Muscle of back (tissue), 11 donors: ENCODE measurements around the gene FRYL. TPM values are rescaled to one million over a fixed set of nuclear protein-coding genes. Genes with fewer than 3 reads are reported as not detected.
"Not testable (repeated sequence)": the region's sequence is repeated elsewhere in the genome, so short reads cannot be mapped to it uniquely, and the experiment has no call there.

ENCODE experiments used
- DNase-seq, 3 donors: peaks; one replicate each; pipeline versions ENCODE4 v3.0.0 to v3.0.0-alpha.2; 2013
- polyA plus RNA-seq, 10 donors: library from polyadenylated mRNA; unstranded; fragments of 120-200 nt; gene quantifications; one replicate each; pipeline ENCODE4 v1.2.1, GENCODE V29; 2013; ENCODE audit not compliant: insufficient read length in 10 of 10

FRYL gene
- polyA plus RNA-seq, 10 donors = 17.1 to 36.9 (median 24.3) TPM

DNA sequence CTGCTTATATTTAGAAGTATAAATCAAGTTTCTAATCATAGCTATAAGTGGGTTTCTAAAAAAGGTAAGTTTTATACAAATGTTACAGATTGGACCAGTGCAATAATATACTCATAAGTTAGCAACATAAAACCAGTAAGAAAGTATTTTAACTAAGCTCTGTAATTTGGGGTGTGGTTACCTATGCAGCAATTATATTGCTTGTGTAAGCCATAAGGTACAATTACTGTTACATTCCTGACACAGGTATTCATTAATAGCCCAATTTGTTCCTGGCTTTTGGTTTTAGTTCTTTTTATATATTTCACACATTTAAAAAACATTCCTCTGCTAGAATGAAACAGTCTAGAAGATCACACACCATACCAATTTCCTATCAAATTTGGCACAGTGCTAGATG lies 115.1 kb downstream of the FRYL start:
- DNase-seq = no peak

DNA sequence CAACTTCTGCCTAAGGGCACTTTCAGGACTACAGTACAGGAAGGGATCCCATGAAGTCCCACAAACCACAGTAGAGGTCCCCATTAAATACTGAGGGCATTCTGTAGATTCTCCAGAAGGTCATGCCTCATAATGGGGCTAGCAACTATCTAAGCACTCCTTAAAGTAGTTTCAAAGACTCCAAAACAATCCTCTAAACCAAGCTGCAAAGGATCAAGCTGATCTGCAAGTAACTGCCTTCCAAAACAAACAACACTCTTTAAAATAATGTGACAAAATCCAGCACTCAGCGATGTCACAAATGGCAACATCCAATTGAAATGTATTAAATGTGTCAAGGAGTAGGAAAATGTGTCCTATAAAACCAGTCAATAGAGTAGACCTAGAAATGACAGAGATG lies 118.7 kb downstream of the FRYL start:
- DNase-seq = no peak

DNA sequence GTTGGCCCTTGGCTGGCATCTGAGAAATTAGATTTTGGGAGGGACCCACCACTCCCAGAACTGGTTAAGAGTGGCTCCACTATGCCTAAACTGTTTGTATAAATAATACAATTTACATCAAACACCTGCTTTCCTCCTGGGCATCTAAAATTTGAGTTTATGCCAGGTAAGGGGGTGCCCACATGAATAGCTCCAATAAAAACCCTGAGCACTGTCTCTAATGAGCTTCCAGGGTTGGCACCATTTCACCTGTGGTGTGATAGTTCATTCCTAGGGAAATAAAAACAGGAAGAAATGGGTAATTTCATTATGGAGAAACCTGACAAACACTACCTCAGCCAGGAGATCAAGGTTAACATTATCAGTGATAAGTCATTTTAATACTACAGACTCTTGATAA lies 119.7 kb downstream of the FRYL start:
- DNase-seq = no peak

DNA sequence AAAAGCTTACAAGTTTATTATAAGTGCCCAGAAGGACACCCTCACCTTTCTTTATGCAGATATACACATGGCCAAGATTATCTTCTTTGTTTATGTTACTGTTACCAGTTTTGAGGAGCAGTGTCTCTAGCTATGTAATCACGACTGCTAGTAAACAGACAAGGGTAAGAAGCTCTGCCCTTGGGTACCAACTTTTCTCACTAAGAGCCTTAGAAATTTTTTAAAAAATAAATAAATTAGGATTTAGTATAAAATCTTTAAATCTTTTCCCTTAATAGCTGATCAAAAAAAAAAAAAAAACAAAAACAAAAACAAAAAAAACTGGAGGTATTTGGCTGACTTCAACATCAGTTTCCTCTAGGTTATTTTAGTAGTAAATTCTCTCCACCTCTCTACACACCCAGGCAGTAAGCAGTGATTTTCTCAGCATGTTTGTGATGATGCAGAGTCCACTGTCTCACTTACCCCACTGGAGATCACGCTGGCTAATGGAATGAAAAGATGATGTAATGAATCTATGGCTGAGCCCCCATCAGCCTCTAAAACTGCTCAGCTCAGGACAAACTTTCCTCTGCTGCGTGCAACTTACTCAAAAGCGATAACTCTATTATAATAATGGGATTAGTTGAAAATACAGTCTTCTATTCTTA lies 125.9 kb downstream of the FRYL start:
- peak in 1 of 3 donors; percentile 39 for DNase-seq

DNA sequence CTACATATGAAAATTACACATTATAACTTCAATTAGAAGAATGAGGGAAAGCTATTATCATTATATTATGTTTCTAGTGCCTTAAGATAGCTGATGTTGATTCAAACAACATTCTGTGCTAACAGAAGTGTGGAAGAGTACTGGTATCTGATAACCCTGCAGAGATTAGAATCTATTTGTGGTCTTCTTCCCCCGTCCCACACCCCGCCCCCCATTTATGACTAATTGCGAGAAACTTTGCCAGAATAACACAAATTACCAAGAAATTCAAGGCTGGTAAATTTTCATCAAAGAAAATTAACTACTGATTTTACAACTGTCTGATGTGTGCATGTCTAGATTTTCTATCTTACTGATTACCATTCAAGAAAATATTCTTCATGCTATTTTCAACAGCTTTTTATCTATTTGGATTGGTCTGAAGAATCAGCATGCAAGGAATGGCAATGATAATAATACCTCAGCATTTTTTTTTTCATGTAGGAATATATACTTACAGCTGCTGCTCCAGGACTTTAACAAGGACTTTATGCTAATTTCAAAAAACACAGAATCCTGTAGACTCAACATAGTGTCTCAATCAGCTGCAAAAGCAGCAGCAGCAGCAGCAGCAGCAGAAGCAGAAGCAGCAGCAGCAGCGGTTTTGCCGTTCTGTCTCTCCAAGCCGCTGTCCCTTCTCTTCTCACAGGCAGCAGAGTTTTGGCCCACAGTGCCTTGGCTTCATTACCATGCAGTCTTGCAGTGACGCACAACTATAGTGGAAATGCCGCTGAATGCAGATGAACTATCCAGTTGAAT lies 126.7 kb downstream of the FRYL start:
- DNase-seq = peak; percentile 61 to 80 (median 72)

DNA sequence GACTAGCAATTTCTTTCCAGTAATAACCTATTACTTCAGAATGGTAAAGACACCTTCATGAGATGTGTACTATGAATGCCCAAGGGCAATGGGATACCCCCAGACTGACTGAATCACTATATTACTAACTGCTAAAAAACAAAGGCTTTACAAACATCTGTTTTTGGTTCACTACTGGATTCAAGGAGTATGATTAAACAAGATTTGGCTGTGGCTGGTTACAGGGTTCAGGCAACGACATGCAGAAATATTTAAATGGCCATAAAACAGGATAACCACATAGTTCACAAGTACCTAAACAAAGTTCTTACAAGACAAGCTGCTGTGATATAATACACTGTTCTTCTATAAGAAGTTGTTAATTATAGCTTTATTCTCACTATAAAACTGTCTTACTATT lies 128.2 kb downstream of the FRYL start:
- no peak for DNase-seq

DNA sequence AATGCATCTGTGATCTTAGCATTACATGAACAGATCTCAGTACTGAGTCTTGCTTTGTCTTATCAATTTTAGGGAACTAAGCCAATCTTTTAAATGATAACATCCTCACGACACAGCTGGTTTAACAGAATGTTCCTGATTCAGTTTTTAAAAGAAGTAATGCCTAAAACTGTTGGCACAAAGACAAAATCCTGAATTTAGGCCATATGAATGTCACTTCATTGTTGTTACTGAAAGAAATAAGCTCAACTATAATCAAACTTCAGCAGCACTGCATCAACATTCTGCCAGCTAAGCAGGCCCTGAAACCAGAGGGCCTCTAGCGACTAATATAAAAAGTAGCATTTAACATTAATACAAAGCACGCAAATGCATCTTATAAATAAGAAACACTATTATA lies 130.6 kb downstream of the FRYL start:
- no peak for DNase-seq

DNA sequence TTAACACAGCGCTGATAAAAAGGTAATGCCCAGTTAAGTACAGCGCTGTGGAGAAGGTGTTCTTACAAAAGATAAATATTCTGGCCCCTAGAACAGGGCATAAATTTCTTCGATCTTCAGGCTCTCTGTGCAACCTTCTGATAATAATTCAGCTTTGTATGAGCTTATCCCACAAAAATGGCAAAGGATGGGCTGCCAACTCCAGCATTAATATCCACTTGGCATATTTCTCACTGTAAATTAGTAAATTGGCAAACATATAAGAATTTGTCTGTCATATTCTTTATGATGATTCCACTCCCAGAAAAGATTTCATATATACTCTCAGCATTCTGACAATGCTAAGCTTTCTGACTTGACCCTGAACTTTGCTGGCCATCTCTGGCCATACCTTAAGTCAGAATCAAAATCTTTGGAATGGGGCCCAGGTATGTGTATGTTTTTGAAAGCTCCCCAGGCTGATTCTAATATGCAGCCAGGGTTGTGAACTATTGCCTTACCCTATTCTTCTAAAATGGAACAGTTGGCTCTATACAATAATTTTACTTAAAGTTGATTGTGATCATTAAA lies 134.8 kb downstream of the FRYL start:
- DNase-seq = no peak

DNA sequence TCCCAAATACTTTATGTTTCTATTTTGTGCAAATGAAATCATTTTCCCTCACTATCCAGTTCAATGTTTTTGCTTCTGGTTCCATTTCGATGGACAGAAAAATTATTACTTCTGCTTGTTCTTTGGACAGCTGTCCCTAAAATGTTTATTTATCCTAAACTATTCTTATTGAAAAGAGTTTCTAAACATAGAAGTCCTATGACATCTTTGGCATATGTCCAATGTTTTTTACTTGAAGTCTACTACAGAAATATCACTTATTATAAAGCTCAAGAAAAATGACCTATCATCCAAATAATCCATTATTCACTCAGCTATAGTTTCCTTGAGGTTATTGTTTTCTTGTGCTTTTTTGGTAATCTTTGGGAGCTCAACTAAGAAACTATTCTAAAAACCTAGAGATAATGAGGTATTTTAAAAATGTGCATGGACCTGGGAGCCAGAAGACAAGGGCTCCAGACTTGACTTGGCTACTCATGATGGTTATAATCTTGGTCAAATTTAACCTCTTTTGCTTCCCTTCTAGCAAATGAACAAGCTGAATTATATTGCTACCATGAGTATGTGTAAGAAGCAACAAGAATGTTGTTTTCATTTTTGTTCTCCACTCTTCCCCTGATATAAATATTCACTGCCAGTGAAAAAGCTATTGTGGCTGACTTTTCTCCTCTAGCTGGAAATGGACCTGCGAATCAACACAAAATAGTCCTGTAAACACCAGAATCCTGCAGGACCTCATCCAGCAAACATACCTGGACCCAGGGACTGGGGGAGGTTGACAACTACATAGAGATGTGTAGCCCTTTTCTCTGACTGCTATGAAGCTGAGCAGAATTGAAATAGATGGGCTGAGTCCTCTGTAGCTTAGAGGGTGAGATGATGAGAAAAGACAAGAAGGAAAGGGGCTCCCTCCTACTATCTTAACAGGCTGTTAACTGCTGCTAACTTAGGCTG lies 137.4 kb downstream of the FRYL start:
- DNase-seq = no peak

DNA sequence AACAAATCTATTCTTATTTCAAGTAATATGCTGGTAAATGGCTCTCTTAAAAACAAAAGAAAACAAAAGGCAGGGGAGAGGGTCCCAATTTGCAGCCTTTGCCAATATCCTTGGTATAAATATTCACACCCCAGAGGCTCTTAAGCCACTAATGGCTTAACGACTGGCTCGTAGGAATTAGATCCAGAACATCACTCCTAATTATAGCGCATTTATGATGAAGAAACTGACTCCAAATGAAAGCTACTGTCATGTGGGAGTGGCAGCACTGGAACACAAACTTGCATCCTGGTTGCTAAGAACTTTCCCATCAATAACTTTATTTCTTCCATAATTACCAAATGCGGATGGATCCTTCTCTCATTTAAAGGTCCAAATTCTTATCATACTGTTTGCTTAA lies 138.7 kb downstream of the FRYL start:
- DNase-seq = no peak

DNA sequence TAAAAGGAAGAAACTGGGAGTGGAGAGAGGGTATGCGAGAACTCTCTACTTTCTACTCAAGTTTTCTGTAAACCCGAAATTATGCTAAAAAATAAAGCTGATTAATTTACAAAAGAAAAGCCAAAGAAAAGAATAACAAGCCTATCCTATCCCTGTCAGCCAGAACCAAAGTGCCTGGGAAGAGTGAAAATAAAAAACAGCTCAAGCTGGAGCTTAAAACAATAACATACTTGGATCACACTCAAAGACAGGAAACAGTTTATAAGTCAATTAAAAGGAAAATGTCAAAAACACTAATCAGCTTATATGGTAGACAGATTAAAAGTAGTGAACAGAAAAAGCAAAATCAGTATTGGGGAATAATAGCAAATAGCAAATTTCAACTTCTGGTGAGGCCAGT lies 139.4 kb downstream of the FRYL start:
- DNase-seq = no peak

DNA sequence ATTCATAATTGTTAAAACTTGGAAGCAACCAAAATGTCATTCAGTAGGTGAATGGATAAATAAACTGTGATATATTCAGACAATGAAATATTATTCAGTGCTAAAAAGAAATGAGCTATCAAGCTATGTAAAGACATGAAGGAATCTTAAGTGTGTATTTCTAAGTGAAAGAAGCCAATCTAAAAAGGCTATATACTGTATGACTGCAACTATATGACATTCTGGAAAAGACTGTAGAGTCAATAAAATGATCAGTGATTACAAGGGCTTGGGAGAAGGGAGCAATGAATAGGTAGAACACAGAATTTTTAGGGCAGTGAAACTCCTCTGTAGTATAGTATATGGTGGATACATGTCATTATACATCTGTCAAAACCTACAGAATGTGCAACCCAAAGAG lies 139.9 kb downstream of the FRYL start:
- DNase-seq = no peak

DNA sequence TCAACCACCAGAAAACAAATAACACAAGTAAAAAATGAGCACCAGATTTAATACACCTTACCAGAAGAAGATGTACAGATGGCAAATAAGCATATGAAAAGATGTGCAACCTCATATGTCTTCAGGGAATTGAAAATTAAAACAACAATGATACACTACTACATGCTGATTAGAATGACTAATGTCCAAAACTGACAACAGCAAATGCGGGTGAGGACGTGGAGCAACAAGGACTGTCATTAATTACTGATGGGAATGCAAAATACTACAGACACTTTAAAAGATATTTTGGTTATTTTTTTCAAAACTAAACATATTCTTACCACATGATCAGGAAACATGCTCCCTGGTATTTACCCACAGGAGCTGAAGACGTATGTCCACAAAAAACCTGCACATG lies 140.3 kb downstream of the FRYL start:
- no peak for DNase-seq

DNA sequence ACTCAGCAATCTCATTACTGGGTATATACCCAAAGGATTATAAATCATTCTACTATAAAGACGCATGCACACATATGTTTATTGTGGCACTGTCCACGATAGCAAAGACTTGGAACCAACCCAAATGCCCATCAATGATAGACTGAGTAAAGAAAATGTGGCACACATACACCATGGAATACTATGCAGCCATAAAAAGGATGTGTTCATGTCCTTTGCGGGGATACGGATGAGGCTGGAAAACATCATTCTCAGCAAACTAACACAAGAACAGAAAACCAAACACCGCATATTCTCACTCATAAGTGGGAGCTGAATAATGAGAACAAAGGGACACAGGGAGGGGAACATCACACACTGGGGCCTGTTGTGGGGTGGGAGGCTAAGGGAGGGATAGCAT lies 141.5 kb downstream of the FRYL start:
- DNase-seq = not testable (repeated sequence)

DNA sequence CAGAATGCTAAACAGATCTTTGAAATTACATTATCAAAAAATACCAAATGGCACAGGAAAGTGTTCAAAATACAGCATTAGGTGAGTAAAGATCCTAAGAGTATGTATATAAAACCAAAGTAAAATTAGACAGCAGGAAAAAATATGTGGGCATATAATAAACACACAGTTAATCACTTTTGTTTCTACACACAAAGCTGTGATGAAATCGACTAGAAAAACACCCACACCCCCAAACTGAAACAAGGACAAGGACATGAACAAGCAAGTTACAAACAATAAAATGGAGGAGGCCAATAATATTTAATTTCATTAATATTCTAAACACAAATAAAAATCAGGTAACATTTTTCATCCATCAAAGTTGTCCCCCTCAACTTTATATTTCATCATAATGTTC lies 143.2 kb downstream of the FRYL start:
- DNase-seq = no peak

DNA sequence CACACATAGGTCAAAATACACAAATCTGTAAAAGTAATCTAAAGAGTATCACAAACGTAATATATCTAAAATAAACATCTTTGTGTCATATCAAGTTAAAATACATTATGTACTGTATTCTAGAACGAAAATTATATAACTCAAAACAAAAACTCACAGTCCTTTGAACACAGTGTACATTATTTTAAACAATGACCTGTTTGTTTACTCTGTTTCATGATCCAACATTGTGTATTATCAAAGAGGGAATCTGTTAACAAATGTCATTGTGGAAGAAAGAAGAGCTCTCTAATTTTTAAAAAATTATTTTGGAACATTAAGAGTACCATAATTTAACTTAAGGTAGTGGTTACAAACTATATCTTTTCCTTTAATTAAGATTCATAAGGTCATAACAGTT lies 144.1 kb downstream of the FRYL start:
- no peak for DNase-seq

DNA sequence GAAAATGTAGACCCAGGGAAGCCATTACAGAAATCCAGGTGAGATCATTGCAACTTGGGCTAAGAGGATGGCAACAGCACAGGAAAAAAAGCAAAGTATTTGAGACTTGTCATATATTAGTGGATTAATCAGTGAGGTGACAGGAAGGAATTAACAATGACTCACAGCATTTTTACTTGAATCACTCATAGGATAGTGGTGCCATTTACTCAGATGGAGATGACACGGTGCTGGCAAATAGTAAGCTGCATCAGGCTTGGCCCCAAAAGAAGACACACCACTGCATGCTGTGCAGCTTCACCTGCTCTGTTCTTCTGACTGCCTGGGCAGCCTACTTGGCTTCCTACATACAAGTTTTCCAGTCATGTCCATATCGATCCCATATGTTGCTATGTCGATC lies 144.8 kb downstream of the FRYL start:
- DNase-seq = no peak

DNA sequence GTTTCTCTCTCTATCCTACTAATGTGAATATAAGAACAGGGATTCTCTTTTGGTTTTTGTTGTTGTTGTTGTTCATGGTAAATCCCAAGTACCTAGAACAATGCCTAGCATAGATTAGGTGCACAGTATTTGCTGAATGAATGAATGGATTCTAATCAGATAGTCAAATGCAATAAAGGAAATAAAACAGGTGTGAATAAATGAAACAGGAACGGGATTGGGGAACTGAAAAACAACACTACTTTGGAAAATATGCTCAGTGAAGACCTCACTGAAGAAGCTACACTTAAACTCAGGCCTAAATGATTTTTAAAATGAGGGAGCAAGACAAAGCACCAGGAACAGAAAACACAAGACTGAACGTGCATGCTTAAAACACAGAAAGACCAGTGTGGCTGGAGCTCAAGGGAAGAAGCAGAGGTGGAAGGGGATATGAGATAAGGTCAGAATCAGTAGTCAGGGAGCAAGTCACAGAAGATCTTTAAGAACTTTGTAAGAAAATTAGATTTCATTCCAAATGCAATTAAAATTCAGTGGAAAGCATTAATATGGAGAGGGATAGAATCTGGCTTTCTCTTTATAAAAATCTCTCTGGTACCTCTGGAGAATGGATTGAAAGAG lies 145.3 kb downstream of the FRYL start:
- DNase-seq = no peak

DNA sequence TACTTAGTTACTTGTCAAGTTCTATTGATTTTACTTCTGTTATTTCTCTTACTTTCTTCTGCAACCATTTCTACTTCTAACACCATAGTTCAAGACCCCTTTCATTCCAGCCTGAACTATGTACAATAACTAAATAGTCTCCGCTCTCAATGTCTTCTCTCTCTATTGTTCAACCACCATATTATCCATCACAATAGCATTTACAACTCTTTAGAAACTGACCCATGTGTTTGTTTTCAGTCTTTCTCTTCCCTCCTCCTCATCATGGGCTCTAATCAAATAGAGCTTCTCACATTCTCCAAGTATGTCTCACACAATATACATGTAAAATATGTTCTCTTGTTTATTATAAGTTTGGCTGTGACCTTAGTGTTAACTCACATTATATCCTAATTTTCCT lies 146.4 kb downstream of the FRYL start:
- DNase-seq = no peak

DNA sequence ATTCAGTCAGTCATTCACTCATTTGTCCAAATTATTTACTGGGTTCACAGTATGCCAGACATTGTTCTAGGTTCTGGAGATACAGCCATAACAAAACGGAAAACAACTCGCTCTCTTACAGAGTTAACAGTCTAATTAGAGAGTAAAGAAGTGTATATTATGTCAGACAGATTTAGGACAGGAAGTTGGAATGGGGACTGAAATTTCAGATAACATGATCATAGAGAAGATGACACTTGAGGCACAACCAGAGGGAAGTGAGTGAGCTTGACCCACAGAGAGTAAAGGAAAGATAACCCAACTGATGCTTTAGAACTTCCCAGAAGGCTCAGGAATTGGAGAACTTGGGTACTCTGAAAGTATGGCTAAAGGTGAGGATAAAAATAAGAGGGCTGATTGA lies 150.6 kb downstream of the FRYL start:
- DNase-seq = no peak

DNA sequence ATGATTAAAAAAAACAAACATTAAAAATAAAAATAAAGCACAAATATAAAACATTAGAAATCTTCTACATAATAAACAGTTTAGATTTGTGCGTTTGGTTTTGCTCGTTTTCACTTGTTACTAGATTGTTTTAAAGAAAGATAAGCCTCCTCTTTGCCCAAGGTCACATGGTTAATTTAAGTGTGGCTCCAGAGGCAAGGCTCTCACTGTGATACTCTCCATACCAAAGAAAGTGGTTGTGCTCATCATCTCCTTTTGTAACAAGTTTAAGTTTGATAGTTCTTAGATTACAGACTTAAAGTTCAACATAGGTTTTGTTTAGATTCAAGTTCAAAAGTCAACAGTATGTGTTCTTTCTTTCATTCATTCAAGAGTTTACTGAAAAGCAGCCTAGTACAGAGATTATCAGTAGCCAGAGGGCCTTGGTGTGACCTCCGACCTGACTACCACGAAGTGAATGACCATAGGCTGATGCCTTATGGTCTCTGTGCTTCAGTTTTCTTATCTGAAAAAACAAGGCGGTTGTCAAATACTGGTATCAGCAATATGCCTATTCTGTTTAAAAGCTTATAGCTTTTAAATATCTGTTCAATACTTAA lies 156.8 kb downstream of the FRYL start:
- DNase-seq = no peak
